GM12878 (cell line): ENCODE data around the gene MAMDC4. TPM values are rescaled to one million over a fixed set of nuclear protein-coding genes. Genes with fewer than 3 reads are reported as not detected.

Source experiments
- ASH2L ChIP-seq: fragments of 300-600, 200-600 bp; sonication (generic); IDR thresholded peaks from 2 replicates; pipeline ENCODE4 v1.6.1; 2017; ENCODE audit warnings: low read depth, mild to moderate bottlenecking, borderline replicate concordance
- BHLHE40 ChIP-seq, 2 experiments: fragments of 450-650 bp in 1 of 2; IDR thresholded peaks; 2 replicates each; pipeline ENCODE4 v1.6.1; 2011 to 2017; ENCODE audit warnings: low read depth in 2 of 2, borderline replicate concordance in 1 of 2, improper control_type of control experiment in 1 of 2, low read length in 1 of 2, mild to moderate bottlenecking in 1 of 2
- CHD4 ChIP-seq: fragments of 200-600 bp; sonication (generic); IDR thresholded peaks from 2 replicates; pipeline ENCODE4 v1.6.1; 2016; ENCODE audit warnings: mild to moderate bottlenecking
- CREB1 ChIP-seq: IDR thresholded peaks from 2 replicates; pipeline ENCODE4 v1.6.1; 2012; ENCODE audit warnings: low read depth, mild to moderate bottlenecking, inconsistent platforms
- ESRRA ChIP-seq: IDR thresholded peaks from 2 replicates; pipeline ENCODE4 v1.6.1; 2012; ENCODE audit warnings: mild to moderate bottlenecking, low read length, improper control_type of control experiment
- IKZF1 ChIP-seq: fragments of 450-650 bp; conservative IDR thresholded peaks from 2 replicates; pipeline ENCODE4 v1.6.1; 2017; ENCODE audit warnings: antibody characterized with exemption, mild to moderate bottlenecking
- IRF4 ChIP-seq: IDR thresholded peaks from 2 replicates; pipeline ENCODE4 v1.6.1; 2011; ENCODE audit warnings: low read depth, low read length
- MXI1 ChIP-seq: fragments of 150-350 bp; IDR thresholded peaks from 2 replicates; pipeline ENCODE4 v1.6.1; 2011; ENCODE audit warnings: low read depth, mild to moderate bottlenecking, inconsistent platforms, low read length, improper control_type of control experiment
- NFXL1 ChIP-seq: fragments of 450-650 bp; IDR thresholded peaks from 2 replicates; pipeline ENCODE4 v1.6.1; 2017; ENCODE audit warnings: antibody characterized with exemption, mild to moderate bottlenecking, borderline replicate concordance
- NR2C1 ChIP-seq: fragments of 450-650 bp; IDR thresholded peaks from 2 replicates; pipeline ENCODE4 v1.6.1; 2017; ENCODE audit warnings: antibody characterized with exemption, mild to moderate bottlenecking, moderate library complexity
- SPI1 ChIP-seq: IDR thresholded peaks from 2 replicates; pipeline ENCODE4 v1.6.1; 2011; ENCODE audit warnings: low read depth, mild to moderate bottlenecking, low read length, moderate library complexity, borderline replicate concordance; ENCODE audit not compliant: insufficient read depth
- SUPT20H ChIP-seq: IDR thresholded peaks from 2 replicates; pipeline ENCODE4 v1.6.1; 2011; ENCODE audit warnings: low read depth, mild to moderate bottlenecking, low read length, moderate library complexity, borderline replicate concordance; ENCODE audit not compliant: control insufficient read depth
- TCF7 ChIP-seq: IDR thresholded peaks from 2 replicates; pipeline ENCODE4 v1.6.1; 2014; ENCODE audit warnings: antibody characterized with exemption, borderline replicate concordance
- ZNF384 ChIP-seq: IDR thresholded peaks from 2 replicates; pipeline ENCODE4 v1.6.1; 2012; ENCODE audit warnings: low read depth, mild to moderate bottlenecking, low read length, improper control_type of control experiment, borderline replicate concordance
- ZNF687 ChIP-seq: fragments of 450-650 bp; IDR thresholded peaks from 2 replicates; pipeline ENCODE4 v1.6.1; 2017; ENCODE audit warnings: mild to moderate bottlenecking, moderate library complexity
- polyA plus RNA-seq, 11 experiments: library from polyadenylated mRNA; depleted of rRNA in 4 of 11; unstranded in 6 of 11; stranded (reverse) in 5 of 11; fragments of >200 nt; fragmentation: Nextera tagmentation in 4 of 11; fragmentation: Illumina TruSeq in 1 of 11; extraction: Ambion mirVana in 4 of 11; extraction: Trizol in 1 of 11; gene quantifications; 1 replicate in 1 of 11; 2 replicates in 10 of 11; pipeline versions ENCODE4 v1.2.1 to v1.2.3, GENCODE V29; 2011 to 2016; ENCODE audit warnings: inconsistent platforms in 2 of 11, missing spikeins in 2 of 11, low read depth in 1 of 11
- total RNA-seq, 4 experiments: library from RNA; depleted of rRNA in 3 of 4; stranded (reverse); fragments of >200 nt in 3 of 4; fragmentation: Illumina TruSeq in 1 of 4; extraction: Trizol in 1 of 4; gene quantifications; 2 replicates each; pipeline versions ENCODE4 v1.2.1 to v1.2.3, GENCODE V29; 2013 to 2021
- TF ChIP-seq, protein P1 (sequence below): IDR thresholded peaks from 2 replicates; pipeline ENCODE4 v1.6.1; 2012; ENCODE audit warnings: improper control_type of control experiment, low read depth, low read length; ENCODE audit not compliant: insufficient replicate concordance
- TF ChIP-seq, protein P2 (sequence below): fragments of 450-650 bp; IDR thresholded peaks from 2 replicates; pipeline ENCODE4 v1.6.1; 2017; ENCODE audit warnings: mild to moderate bottlenecking, low read depth, inconsistent platforms; ENCODE audit not compliant: poor library complexity, severe bottlenecking

MAMDC4 gene
- total and polyA plus RNA-seq, 10 of the 15 experiments (the other 5 are each of a cell fraction or from before 2014, with no cell fraction given): 0.22 to 5.7 (median 2.4) TPM; not detected in 1

DNA sequence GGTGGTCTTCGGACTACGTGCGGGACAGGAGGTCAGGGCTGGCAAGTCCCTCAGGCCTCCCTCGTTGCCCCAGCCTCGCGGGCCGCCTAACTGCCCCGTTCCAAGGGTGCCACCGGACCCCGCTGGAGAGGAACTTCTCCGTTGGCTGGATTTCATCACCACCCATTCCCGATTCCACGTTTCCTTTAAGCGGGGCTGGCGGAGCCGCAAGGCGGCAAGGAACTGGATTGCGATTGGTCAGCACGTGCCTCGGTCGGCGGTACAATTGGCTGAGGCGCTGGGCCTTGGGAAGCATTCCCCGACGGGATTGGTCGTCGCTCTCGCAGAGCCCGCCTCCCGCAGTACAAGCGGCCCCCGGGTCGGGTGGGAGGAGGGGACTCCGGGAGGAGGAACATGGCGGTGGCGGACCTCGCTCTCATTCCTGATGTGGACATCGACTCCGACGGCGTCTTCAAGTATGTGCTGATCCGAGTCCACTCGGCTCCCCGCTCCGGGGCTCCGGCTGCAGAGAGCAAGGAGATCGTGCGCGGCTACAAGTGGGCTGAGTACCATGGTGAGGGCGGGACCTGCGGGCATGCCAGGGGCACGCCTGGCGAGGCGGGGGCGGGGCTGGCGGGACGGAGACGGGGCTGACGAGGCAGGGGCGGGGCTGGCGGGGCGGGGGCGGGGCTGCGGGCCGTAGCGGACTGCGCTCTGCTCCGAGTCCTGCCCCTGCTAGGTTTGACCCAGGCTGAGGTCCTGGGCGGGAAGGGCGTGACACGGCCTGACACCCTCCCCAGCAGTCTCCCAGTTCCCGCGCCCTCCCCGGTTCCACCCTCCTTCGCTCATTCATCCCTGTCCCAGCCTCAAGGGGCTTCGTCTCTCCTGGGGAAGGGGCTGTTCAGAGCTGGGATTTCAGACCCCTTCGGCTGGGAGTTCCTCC lies 2.8 kb upstream of the MAMDC4 start, which contains the start of gene PHPT1 (continued):
- TF ChIP-seq, protein P1, sequence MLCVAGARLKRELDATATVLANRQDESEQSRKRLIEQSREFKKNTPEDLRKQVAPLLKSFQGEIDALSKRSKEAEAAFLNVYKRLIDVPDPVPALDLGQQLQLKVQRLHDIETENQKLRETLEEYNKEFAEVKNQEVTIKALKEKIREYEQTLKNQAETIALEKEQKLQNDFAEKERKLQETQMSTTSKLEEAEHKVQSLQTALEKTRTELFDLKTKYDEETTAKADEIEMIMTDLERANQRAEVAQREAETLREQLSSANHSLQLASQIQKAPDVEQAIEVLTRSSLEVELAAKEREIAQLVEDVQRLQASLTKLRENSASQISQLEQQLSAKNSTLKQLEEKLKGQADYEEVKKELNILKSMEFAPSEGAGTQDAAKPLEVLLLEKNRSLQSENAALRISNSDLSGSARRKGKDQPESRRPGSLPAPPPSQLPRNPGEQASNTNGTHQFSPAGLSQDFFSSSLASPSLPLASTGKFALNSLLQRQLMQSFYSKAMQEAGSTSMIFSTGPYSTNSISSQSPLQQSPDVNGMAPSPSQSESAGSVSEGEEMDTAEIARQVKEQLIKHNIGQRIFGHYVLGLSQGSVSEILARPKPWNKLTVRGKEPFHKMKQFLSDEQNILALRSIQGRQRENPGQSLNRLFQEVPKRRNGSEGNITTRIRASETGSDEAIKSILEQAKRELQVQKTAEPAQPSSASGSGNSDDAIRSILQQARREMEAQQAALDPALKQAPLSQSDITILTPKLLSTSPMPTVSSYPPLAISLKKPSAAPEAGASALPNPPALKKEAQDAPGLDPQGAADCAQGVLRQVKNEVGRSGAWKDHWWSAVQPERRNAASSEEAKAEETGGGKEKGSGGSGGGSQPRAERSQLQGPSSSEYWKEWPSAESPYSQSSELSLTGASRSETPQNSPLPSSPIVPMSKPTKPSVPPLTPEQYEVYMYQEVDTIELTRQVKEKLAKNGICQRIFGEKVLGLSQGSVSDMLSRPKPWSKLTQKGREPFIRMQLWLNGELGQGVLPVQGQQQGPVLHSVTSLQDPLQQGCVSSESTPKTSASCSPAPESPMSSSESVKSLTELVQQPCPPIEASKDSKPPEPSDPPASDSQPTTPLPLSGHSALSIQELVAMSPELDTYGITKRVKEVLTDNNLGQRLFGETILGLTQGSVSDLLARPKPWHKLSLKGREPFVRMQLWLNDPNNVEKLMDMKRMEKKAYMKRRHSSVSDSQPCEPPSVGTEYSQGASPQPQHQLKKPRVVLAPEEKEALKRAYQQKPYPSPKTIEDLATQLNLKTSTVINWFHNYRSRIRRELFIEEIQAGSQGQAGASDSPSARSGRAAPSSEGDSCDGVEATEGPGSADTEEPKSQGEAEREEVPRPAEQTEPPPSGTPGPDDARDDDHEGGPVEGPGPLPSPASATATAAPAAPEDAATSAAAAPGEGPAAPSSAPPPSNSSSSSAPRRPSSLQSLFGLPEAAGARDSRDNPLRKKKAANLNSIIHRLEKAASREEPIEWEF: no peak
- TF ChIP-seq ASH2L (no peak), CREB1 (no peak), NFXL1 (no peak), SUPT20H (no peak), CHD4 (no peak), TCF7 (no peak), IKZF1 (peak; percentile 85), IRF4 (0 out of 2 replicates have a peak, but pooled peaks have one; percentile 7), ZNF687 (peak; percentile 47; the same call in 1 of the 2 replicates), NR2C1 (no peak), MXI1 (peak; percentile 75; the same call in 1 of the 2 replicates), SPI1 (no peak), BHLHE40 (IDR thresholded peaks at IDR 0.05; ENCODE audit: borderline replicate concordance in 1 of 2, low read depth in 2 of 2, low read length in 1 of 2) (peak; percentile 87 to 97), ESRRA (no peak), ZNF384 (no peak)
- TF ChIP-seq, protein P2, sequence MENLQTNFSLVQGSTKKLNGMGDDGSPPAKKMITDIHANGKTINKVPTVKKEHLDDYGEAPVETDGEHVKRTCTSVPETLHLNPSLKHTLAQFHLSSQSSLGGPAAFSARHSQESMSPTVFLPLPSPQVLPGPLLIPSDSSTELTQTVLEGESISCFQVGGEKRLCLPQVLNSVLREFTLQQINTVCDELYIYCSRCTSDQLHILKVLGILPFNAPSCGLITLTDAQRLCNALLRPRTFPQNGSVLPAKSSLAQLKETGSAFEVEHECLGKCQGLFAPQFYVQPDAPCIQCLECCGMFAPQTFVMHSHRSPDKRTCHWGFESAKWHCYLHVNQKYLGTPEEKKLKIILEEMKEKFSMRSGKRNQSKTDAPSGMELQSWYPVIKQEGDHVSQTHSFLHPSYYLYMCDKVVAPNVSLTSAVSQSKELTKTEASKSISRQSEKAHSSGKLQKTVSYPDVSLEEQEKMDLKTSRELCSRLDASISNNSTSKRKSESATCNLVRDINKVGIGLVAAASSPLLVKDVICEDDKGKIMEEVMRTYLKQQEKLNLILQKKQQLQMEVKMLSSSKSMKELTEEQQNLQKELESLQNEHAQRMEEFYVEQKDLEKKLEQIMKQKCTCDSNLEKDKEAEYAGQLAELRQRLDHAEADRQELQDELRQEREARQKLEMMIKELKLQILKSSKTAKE: peak; percentile 58
